GM12878 (cell line): ENCODE results near the gene TRABD2A. TPM values are rescaled to one million over a fixed set of nuclear protein-coding genes. Genes with fewer than 3 reads are reported as not detected.

Source experiments
- BRCA1 ChIP-seq: IDR thresholded peaks from 2 replicates; pipeline ENCODE4 v1.6.1; 2011; ENCODE audit warnings: low read depth, low read length, improper control_type of control experiment
- NR2F1 ChIP-seq: fragments of 450-650 bp; conservative IDR thresholded peaks from 2 replicates; pipeline ENCODE4 v1.6.1; 2017; ENCODE audit warnings: mild to moderate bottlenecking
- STAT3 ChIP-seq: IDR thresholded peaks from 2 replicates; pipeline ENCODE4 v1.6.1; 2011; ENCODE audit warnings: low read depth, low read length, improper control_type of control experiment
- polyA plus RNA-seq, 11 experiments: library from polyadenylated mRNA; depleted of rRNA in 4 of 11; unstranded in 6 of 11; stranded (reverse) in 5 of 11; fragments of >200 nt; fragmentation: Nextera tagmentation in 4 of 11; fragmentation: Illumina TruSeq in 1 of 11; extraction: Ambion mirVana in 4 of 11; extraction: Trizol in 1 of 11; gene quantifications; 1 replicate in 1 of 11; 2 replicates in 10 of 11; pipeline versions ENCODE4 v1.2.1 to v1.2.3, GENCODE V29; 2011 to 2016; ENCODE audit warnings: inconsistent platforms in 2 of 11, missing spikeins in 2 of 11, low read depth in 1 of 11
- total RNA-seq, 4 experiments: library from RNA; depleted of rRNA in 3 of 4; stranded (reverse); fragments of >200 nt in 3 of 4; fragmentation: Illumina TruSeq in 1 of 4; extraction: Trizol in 1 of 4; gene quantifications; 2 replicates each; pipeline versions ENCODE4 v1.2.1 to v1.2.3, GENCODE V29; 2013 to 2021
- TF ChIP-seq, protein P1 (sequence below): fragments of 150-350 bp; IDR thresholded peaks from 2 replicates; pipeline ENCODE4 v1.6.1; 2014; ENCODE audit warnings: mild to moderate bottlenecking, low read depth, low read length
- TF ChIP-seq, protein P2 (sequence below): fragments of 450-650 bp; IDR thresholded peaks from 2 replicates; pipeline ENCODE4 v1.6.1; 2017; ENCODE audit warnings: mild to moderate bottlenecking, moderate library complexity
- TF ChIP-seq, protein P3 (sequence below): fragments of 450-650 bp; IDR thresholded peaks from 2 replicates; pipeline ENCODE4 v1.6.1; 2017; ENCODE audit warnings: mild to moderate bottlenecking
- TF ChIP-seq, protein P4 (sequence below): fragments of 450-650 bp; IDR thresholded peaks from 2 replicates; pipeline ENCODE4 v1.6.1; 2018; ENCODE audit warnings: borderline replicate concordance, mild to moderate bottlenecking; ENCODE audit not compliant: partially characterized antibody

The TRABD2A gene
- total and polyA plus RNA-seq, 10 of the 15 experiments (the other 5 are each of a cell fraction or from before 2014, with no cell fraction given) = 1.4 to 7.6 (median 4.1) TPM

DNA sequence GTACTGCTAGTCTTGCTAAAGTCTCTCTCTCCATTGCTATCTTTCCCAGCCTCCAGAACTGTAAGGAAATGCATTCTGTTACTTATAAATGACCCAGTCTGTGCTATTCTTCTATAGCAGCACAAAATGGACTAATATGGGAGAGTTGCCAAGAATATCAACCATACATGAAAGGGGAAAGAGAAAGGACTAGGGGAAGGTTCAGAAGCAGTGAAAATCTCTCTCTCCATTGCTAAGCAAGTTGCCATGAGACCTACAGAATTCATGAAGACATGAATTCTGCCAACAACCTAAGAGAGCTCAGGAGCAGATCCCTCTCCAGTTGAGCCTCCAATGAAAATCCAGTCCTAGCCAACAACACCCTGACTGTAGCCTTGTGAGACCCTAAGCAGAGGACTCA, 3.6 kb upstream of the TRABD2A start (continued):
- TF ChIP-seq, protein P1, sequence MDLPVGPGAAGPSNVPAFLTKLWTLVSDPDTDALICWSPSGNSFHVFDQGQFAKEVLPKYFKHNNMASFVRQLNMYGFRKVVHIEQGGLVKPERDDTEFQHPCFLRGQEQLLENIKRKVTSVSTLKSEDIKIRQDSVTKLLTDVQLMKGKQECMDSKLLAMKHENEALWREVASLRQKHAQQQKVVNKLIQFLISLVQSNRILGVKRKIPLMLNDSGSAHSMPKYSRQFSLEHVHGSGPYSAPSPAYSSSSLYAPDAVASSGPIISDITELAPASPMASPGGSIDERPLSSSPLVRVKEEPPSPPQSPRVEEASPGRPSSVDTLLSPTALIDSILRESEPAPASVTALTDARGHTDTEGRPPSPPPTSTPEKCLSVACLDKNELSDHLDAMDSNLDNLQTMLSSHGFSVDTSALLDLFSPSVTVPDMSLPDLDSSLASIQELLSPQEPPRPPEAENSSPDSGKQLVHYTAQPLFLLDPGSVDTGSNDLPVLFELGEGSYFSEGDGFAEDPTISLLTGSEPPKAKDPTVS = no peak
- no peak for TF ChIP-seq NR2F1
- no peak for TF ChIP-seq BRCA1
- TF ChIP-seq, protein P2, sequence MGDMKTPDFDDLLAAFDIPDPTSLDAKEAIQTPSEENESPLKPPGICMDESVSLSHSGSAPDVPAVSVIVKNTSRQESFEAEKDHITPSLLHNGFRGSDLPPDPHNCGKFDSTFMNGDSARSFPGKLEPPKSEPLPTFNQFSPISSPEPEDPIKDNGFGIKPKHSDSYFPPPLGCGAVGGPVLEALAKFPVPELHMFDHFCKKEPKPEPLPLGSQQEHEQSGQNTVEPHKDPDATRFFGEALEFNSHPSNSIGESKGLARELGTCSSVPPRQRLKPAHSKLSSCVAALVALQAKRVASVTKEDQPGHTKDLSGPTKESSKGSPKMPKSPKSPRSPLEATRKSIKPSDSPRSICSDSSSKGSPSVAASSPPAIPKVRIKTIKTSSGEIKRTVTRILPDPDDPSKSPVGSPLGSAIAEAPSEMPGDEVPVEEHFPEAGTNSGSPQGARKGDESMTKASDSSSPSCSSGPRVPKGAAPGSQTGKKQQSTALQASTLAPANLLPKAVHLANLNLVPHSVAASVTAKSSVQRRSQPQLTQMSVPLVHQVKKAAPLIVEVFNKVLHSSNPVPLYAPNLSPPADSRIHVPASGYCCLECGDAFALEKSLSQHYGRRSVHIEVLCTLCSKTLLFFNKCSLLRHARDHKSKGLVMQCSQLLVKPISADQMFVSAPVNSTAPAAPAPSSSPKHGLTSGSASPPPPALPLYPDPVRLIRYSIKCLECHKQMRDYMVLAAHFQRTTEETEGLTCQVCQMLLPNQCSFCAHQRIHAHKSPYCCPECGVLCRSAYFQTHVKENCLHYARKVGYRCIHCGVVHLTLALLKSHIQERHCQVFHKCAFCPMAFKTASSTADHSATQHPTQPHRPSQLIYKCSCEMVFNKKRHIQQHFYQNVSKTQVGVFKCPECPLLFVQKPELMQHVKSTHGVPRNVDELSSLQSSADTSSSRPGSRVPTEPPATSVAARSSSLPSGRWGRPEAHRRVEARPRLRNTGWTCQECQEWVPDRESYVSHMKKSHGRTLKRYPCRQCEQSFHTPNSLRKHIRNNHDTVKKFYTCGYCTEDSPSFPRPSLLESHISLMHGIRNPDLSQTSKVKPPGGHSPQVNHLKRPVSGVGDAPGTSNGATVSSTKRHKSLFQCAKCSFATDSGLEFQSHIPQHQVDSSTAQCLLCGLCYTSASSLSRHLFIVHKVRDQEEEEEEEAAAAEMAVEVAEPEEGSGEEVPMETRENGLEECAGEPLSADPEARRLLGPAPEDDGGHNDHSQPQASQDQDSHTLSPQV = no peak
- TF ChIP-seq, protein P3, sequence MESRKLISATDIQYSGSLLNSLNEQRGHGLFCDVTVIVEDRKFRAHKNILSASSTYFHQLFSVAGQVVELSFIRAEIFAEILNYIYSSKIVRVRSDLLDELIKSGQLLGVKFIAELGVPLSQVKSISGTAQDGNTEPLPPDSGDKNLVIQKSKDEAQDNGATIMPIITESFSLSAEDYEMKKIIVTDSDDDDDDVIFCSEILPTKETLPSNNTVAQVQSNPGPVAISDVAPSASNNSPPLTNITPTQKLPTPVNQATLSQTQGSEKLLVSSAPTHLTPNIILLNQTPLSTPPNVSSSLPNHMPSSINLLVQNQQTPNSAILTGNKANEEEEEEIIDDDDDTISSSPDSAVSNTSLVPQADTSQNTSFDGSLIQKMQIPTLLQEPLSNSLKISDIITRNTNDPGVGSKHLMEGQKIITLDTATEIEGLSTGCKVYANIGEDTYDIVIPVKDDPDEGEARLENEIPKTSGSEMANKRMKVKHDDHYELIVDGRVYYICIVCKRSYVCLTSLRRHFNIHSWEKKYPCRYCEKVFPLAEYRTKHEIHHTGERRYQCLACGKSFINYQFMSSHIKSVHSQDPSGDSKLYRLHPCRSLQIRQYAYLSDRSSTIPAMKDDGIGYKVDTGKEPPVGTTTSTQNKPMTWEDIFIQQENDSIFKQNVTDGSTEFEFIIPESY = no peak
- TF ChIP-seq, protein P4, sequence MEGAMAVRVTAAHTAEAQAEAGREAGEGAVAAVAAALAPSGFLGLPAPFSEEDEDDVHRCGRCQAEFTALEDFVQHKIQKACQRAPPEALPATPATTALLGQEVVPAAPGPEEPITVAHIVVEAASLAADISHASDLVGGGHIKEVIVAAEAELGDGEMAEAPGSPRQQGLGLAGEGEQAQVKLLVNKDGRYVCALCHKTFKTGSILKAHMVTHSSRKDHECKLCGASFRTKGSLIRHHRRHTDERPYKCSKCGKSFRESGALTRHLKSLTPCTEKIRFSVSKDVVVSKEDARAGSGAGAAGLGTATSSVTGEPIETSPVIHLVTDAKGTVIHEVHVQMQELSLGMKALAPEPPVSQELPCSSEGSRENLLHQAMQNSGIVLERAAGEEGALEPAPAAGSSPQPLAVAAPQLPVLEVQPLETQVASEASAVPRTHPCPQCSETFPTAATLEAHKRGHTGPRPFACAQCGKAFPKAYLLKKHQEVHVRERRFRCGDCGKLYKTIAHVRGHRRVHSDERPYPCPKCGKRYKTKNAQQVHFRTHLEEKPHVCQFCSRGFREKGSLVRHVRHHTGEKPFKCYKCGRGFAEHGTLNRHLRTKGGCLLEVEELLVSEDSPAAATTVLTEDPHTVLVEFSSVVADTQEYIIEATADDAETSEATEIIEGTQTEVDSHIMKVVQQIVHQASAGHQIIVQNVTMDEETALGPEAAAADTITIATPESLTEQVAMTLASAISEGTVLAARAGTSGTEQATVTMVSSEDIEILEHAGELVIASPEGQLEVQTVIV = no peak
- no peak for TF ChIP-seq STAT3
